HepG2 (cell line): ENCODE data around the gene TRIM27. TPM values are rescaled to one million over a fixed set of nuclear protein-coding genes. Genes with fewer than 3 reads are reported as not detected.

Source experiments
- CEBPG ChIP-seq: IDR thresholded peaks from 2 replicates; pipeline ENCODE4 v1.6.1; 2016
- GPBP1L1 ChIP-seq: sonication (generic); formaldehyde crosslinking; IDR thresholded peaks from 2 replicates; pipeline ENCODE4 v1.5.0; 2020; ENCODE audit warnings: mild to moderate bottlenecking, missing genetic modification reagents
- HMGXB3 ChIP-seq: sonication (generic); formaldehyde crosslinking; IDR thresholded peaks from 2 replicates; pipeline ENCODE4 v1.4.0; 2020; ENCODE audit warnings: missing genetic modification reagents, borderline replicate concordance
- IRF2 ChIP-seq: IDR thresholded peaks from 2 replicates; pipeline ENCODE4 v1.6.1; 2018; ENCODE audit warnings: missing genetic modification reagents, missing compliant biosample characterization
- MAF1 ChIP-seq: sonication (generic); formaldehyde crosslinking; IDR thresholded peaks from 2 replicates; pipeline ENCODE4 v1.5.0; 2020; ENCODE audit warnings: missing genetic modification reagents, borderline replicate concordance
- MLLT10 ChIP-seq: sonication (generic); formaldehyde crosslinking; IDR thresholded peaks from 2 replicates; pipeline ENCODE4 v1.4.0; 2020; ENCODE audit warnings: missing genetic modification reagents
- NR1H2 ChIP-seq: sonication (generic); formaldehyde crosslinking; IDR thresholded peaks from 2 replicates; pipeline ENCODE4 v1.8.1; 2022; ENCODE audit warnings: low read depth, missing genetic modification reagents, borderline replicate concordance
- PAWR ChIP-seq: sonication (generic); formaldehyde crosslinking; IDR thresholded peaks from 2 replicates; pipeline ENCODE4 v1.4.0; 2020; ENCODE audit warnings: missing genetic modification reagents, mild to moderate bottlenecking, borderline replicate concordance
- SAFB2 ChIP-seq: sonication (generic); formaldehyde crosslinking; IDR thresholded peaks from 2 replicates; pipeline ENCODE4 v1.5.1; 2020; ENCODE audit warnings: missing genetic modification reagents, low read depth, mild to moderate bottlenecking, borderline replicate concordance
- THAP9 ChIP-seq: sonication (generic); formaldehyde crosslinking; IDR thresholded peaks from 2 replicates; pipeline ENCODE4; 2020; ENCODE audit warnings: missing genetic modification reagents, mild to moderate bottlenecking, borderline replicate concordance
- YY1 ChIP-seq: IDR thresholded peaks from 2 replicates; pipeline ENCODE4 v1.6.1; 2011; ENCODE audit warnings: low read length, low read depth, moderate library complexity, mild to moderate bottlenecking; ENCODE audit not compliant: insufficient read depth, insufficient replicate concordance
- ZBTB3 ChIP-seq: sonication (generic); formaldehyde crosslinking; IDR thresholded peaks from 2 replicates; pipeline ENCODE4 v1.4.0; 2020; ENCODE audit warnings: low read depth, mild to moderate bottlenecking, moderate library complexity, missing genetic modification reagents, borderline replicate concordance
- ZC3H13 ChIP-seq: sonication (generic); formaldehyde crosslinking; IDR thresholded peaks from 2 replicates; pipeline ENCODE4 v1.8.1; 2023; ENCODE audit warnings: mild to moderate bottlenecking, missing genetic modification reagents, moderate library complexity
- ZFYVE20 ChIP-seq: sonication (generic); formaldehyde crosslinking; IDR thresholded peaks from 2 replicates; pipeline ENCODE4 v1.8.0; 2023; ENCODE audit warnings: low read depth, mild to moderate bottlenecking, moderate library complexity, missing genetic modification reagents, borderline replicate concordance
- ZNF232 ChIP-seq: sonication (generic); formaldehyde crosslinking; IDR thresholded peaks from 2 replicates; pipeline ENCODE4 v1.4.0; 2020; ENCODE audit warnings: missing genetic modification reagents, borderline replicate concordance
- ZNF274 ChIP-seq: sonication (generic); formaldehyde crosslinking; IDR thresholded peaks from 2 replicates; pipeline ENCODE4 v1.5.1; 2020; ENCODE audit warnings: mild to moderate bottlenecking, missing genetic modification reagents
- ZNF616 ChIP-seq: sonication (generic); formaldehyde crosslinking; IDR thresholded peaks from 2 replicates; pipeline ENCODE4 v1.5.0; 2020; ENCODE audit warnings: low read depth, mild to moderate bottlenecking, missing genetic modification reagents
- ZUFSP ChIP-seq: sonication (generic); formaldehyde crosslinking; IDR thresholded peaks from 2 replicates; pipeline ENCODE4 v1.9.0; 2021; ENCODE audit warnings: missing genetic modification reagents, mild to moderate bottlenecking, borderline replicate concordance
- polyA plus RNA-seq, 8 experiments: library from polyadenylated mRNA; depleted of rRNA in 3 of 8; stranded (reverse) in 7 of 8; unstranded in 1 of 8; fragments of >200 nt; fragmentation: Illumina TruSeq in 4 of 8; extraction: Trizol in 4 of 8; gene quantifications; 2 replicates each; pipeline versions ENCODE4 v1.2.1 to v1.2.3, GENCODE V29; 2011 to 2016; ENCODE audit warnings: low read depth in 4 of 8, missing spikeins in 1 of 8, mixed read lengths in 1 of 8; ENCODE audit not compliant: insufficient read depth in 1 of 8
- total RNA-seq, 5 experiments: library from RNA; depleted of rRNA; stranded (reverse); fragments of >200 nt; fragmentation: Illumina TruSeq; extraction: Trizol; gene quantifications; 2 replicates each; pipeline ENCODE4 v1.2.3, GENCODE V29; 2016; ENCODE audit warnings: low read depth in 1 of 5

The TRIM27 gene
- total and polyA plus RNA-seq, 2 of the 13 experiments (the other 11 are each of a cell fraction or from before 2014, with no cell fraction given), result 88.6 to 112 TPM

- TF ChIP-seq MLLT10 (CRISPR knock-in tag) (no peak), HMGXB3 (CRISPR knock-in tag) (peak; percentile 85), ZUFSP (CRISPR knock-in tag) (no peak), GPBP1L1 (CRISPR knock-in tag) (no peak), ZC3H13 (CRISPR knock-in tag) (peak; percentile 92), ZNF274 (CRISPR knock-in tag) (0 out of 2 replicates have a peak, but pooled peaks have one; percentile 70), THAP9 (CRISPR knock-in tag) (peak; percentile 92), PAWR (CRISPR knock-in tag) (no peak), ZNF232 (CRISPR knock-in tag) (peak; percentile 93), SAFB2 (CRISPR knock-in tag) (peak; percentile 95), YY1 (peak; percentile 74), ZFYVE20 (CRISPR knock-in tag) (peak; percentile 79; the same call in 1 of the 2 replicates), CEBPG (CRISPR knock-in tag) (no peak), MAF1 (CRISPR knock-in tag) (peak; percentile 42; the same call in 1 of the 2 replicates), ZBTB3 (CRISPR knock-in tag) (0 out of 2 replicates have a peak, but pooled peaks have one; percentile 53), ZNF616 (CRISPR knock-in tag) (peak; percentile 72; the same call in 1 of the 2 replicates), NR1H2 (CRISPR knock-in tag) (peak; percentile 96; the same call in 1 of the 2 replicates), IRF2 (peak; percentile 80)
Measured at GRCh38 chr6:28923318-28924102, at the start of gene TRIM27 (continued).
